ENCODE measurements around the gene NMRK2.

NMRK2 gene

DNA sequence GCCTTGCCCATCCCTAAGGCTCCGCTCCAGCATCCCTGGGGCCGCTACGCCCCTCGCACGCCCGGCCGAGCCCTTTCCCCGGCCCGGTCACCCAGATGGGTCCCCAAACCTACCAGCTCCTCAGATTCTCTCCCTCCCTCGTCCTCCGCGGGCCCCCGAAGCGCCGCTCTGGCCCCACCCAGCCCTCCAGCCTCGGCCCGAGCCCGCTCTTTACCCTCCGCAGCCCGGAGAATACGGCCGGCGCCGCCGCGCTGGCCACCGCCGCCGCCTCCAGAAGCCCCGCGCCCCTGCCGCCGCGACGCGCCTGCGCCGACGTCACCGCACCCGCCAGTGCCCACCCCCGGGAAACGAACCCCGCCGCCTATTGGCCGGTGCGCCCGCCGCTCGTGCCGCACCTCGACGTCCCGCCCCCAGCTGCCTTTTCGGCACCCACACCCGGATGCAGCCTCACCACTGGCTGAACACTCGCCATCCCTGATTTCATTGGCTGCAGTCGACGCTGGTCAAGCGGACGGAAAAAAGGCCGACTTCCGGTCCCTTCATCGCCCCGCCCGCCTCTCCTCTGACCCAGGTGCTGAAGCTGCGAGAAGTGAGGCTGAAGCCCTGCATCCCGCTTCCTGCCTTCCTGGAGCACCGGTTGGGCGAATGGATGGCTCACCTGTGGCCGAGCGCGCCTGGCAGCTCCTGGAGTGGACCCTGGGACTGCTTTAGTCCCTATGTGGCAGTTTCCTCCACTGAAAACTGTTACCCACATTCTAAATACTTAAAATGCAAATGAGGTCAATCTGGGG, 38.1 kb downstream of the NMRK2 start, which contains the start of gene DAPK3:
Gene DAPK3 (minus strand): TSS at position 292 of the 791 bp plus-strand sequence. CDS start 1,364 bp downstream, outside the sequence.
- peak; percentile 97 for DNase-seq (ENCODE audit: extremely low spot score)
- POLR2A ChIA-PET = interaction anchor here (0.6 to 2.9 kb wide), 8 partner anchors 10 to 208 kb away, joined by 3 to 29 read pairs (median 6); partner anchors contain the start of genes EEF2 and MRPL54
- TF ChIP-seq, protein P1, sequence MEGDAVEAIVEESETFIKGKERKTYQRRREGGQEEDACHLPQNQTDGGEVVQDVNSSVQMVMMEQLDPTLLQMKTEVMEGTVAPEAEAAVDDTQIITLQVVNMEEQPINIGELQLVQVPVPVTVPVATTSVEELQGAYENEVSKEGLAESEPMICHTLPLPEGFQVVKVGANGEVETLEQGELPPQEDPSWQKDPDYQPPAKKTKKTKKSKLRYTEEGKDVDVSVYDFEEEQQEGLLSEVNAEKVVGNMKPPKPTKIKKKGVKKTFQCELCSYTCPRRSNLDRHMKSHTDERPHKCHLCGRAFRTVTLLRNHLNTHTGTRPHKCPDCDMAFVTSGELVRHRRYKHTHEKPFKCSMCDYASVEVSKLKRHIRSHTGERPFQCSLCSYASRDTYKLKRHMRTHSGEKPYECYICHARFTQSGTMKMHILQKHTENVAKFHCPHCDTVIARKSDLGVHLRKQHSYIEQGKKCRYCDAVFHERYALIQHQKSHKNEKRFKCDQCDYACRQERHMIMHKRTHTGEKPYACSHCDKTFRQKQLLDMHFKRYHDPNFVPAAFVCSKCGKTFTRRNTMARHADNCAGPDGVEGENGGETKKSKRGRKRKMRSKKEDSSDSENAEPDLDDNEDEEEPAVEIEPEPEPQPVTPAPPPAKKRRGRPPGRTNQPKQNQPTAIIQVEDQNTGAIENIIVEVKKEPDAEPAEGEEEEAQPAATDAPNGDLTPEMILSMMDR (IDR thresholded peaks at IDR 0.05; ENCODE audit: control extremely low read depth, extremely low read depth, low read depth, missing control alignments) = no peak
- CTCF ChIA-PET = interaction anchor here (0.9 to 1.5 kb wide), 3 partner anchors 12 to 17 kb away, joined by 3 to 5 read pairs (median 4); partner anchors contain the start of gene EEF2

DNA sequence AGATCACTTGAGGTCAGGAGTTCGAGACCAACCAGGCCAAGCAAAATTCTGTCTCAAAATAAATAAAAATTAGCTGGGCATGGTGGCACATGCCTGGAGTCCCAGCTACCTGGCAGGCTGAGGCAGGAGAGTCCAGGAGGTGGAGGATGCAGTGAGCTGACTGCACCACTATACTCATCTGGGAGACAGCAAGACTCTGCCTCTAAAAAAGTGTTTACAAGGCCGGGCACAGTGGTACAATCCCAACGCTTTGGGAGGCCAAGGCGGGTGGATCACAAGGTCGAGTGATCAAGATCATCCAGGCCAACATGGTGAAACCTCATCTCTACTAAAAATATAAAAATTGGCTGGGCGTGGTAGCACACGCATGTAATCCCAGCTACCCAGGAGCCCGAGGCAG, 42.3 kb downstream of the NMRK2 start:
- DNase-seq (ENCODE audit: extremely low spot score) = no peak
- TF ChIP-seq, protein P1 (IDR thresholded peaks at IDR 0.05; ENCODE audit: control extremely low read depth, extremely low read depth, low read depth, missing control alignments) = no peak
- ChIA-PET CTCF (interaction anchor here (0.9 to 1.5 kb wide), 2 partner anchors 10 to 12 kb away, joined by 3 to 5 read pairs; partner anchors contain the start of gene EEF2), POLR2A (interaction anchor here (1.1 to 1.6 kb wide), 2 partner anchors 8 to 10 kb away, joined by 3 to 13 read pairs; partner anchors contain the start of gene EEF2)

DNA sequence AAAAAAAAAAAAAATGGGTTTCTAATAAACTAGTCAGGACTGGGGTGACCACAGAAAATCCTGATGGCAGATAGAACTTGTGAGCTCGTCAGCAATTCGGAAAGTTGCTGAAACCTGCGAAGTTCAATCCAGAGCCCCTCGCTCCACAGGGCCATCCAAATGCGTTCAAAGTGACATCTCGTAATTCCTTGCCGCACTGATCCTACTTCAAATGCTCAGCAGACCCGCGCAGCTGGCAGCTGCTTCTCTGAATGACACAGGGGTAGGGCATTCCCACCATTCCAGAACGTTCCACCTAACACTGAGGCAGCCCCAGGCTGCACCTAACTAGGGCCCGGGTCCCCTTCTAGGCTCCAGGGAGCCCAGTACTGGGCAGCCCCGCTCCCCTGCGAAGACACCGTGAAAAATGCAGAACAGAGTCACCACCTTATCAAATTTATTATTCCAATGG, 42.8 kb downstream of the NMRK2 start:
- ChIA-PET POLR2A (interaction anchor here (0.6 to 1.6 kb wide), 3 partner anchors 8 to 22 kb away, joined by 3 to 13 read pairs (median 3); partner anchors contain the start of gene EEF2), CTCF (interaction anchor here (0.9 to 1.5 kb wide), 2 partner anchors 10 to 12 kb away, joined by 3 to 5 read pairs; partner anchors contain the start of gene EEF2)
- TF ChIP-seq, protein P1 (IDR thresholded peaks at IDR 0.05; ENCODE audit: control extremely low read depth, extremely low read depth, low read depth, missing control alignments) = no peak
- no peak for DNase-seq (ENCODE audit: extremely low spot score)

DNA sequence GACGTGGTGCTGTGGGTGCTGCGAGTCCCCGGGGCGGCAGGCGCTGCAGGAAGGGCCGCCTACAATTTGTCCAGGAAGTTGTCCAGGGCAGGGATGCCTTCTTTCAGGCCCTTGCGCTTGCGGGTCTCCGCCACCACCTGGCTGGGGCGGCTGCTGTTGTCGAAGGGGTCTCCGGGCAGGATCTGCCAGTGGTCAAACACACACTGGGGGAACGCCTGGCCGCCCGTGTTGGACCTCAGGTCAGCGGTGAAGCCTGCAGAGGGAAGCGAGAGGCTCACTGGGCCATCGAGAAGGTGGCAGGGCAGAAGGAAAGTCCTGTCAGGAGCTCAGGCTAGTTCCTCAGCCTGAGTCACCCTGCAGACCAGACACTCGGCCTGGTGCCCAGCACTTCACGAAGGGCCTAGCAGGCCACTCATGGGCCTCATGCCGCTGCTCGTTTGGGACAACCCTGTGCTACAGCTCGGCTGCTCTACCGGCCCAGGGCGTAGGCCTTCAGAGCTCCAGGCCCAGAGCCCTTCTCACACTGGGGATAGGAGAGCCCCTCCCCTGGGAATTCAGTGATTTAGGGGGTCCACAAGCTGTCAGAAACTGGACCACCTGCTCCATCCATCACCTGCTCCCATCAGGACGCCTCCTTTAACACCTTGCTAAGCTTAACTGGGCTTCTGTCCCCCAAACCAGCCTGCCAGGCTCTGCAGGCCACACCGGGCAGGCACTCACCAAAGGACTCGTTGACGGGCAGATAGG, 43.8 kb downstream of the NMRK2 start:
- POLR2A ChIA-PET = interaction anchor here (0.6 to 1.0 kb wide), 2 partner anchors 9 to 11 kb away, joined by 3 to 6 read pairs; no protein-coding TSS in a partner anchor
- CTCF ChIA-PET = interaction anchor here (0.9 kb wide), 1 partner anchor 11 kb away, joined by 3 read pairs; no protein-coding TSS in a partner anchor
- TF ChIP-seq, protein P1 (IDR thresholded peaks at IDR 0.05; ENCODE audit: control extremely low read depth, extremely low read depth, low read depth, missing control alignments) = no peak

DNA sequence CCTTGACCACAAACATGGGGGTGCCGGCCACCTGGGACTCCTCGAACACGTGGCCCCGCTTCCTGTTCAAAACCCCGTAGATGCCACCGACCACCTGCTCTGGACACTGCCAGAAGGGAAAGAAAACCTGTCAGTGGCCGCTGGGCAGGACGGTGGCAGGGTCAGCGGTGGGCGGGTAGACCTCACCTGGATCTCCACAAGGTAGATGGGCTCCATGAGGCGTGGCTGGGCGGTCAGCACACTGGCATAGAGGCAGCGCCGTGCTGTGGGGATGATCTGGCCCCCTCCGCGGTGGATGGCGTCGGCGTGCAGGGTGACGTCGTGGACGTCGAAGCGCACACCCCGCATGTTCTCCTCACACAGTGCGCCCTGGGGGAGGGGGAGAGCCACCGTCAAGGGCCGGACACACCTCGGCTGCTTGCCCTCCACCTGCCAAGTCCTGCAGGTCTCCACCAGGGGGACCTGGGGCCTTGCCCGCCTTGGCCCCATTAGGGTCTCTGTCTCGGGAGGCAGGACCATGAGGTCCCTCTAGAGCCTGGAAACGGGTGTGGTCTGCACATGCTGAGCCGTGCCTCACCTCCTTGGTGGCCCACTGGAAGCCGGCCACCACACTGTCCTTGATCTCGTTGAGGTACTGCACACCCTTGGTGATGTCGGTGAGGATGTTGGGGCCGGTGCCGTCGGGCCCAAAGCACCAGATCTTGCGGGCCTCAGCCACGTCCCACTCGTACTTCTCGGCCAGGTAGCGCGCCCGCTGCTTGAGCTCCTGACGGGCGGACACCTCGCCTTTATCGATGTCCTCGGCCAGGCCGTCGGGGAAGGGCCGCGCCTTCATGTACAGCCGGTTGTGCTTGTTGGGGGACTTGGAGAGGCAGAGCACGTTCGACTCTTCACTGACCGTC, 44.6 kb downstream of the NMRK2 start:
- no peak for DNase-seq (ENCODE audit: extremely low spot score)
- TF ChIP-seq, protein P1 (IDR thresholded peaks at IDR 0.05; ENCODE audit: control extremely low read depth, extremely low read depth, low read depth, missing control alignments) = no peak
- ChIA-PET CTCF (interaction anchor here (0.9 kb wide), 1 partner anchor 10 kb away, joined by 3 read pairs; no protein-coding TSS in a partner anchor), POLR2A (interaction anchor here (1.0 to 2.1 kb wide), 2 partner anchors 10 kb away, joined by 6 to 10 read pairs; no protein-coding TSS in a partner anchor)

More for the DNA sequence above, 43.8 kb downstream of the NMRK2 start:
- DNase-seq (ENCODE audit: extremely low spot score) = no peak
